Panc1 (cell line): Measurements from ENCODE around the gene DDX18. TPM values are rescaled to one million over a fixed set of nuclear protein-coding genes. Genes with fewer than 3 reads are reported as not detected.

Source experiments
- ATAC-seq: fragments of 200-7000 bp; cut with Tn5 transposase; 2 replicates; pipeline ENCODE4 v1.9.1; 2020; ENCODE audit warnings: mild to moderate bottlenecking, moderate library complexity
- BruUV-seq: library from RNA; stranded (reverse); fragments of 400-500 nt; replicated peaks from 2 replicates; lab custom pipeline; 2021; lab: Mats Ljungman, UMichigan
- CTCF ChIA-PET: fragments of 300-600 bp; sonication (Branson Sonifier 250); formaldehyde crosslinking; loops from one replicate; lab custom pipeline; 2022; ENCODE audit warnings: antibody characterized with exemption; lab: Charles Lee
- POLR2A ChIA-PET: fragments of 300-600 bp; sonication (Branson Sonifier 250); formaldehyde crosslinking; loops from one replicate; lab custom pipeline; 2022; ENCODE audit warnings: antibody characterized with exemption; lab: Charles Lee
- DNase-seq: peaks from one replicate; pipeline ENCODE4 v3.0.0-alpha.2; 2010; ENCODE audit warnings: low read depth, low spot score
- H3K27ac ChIP-seq: 2 replicates; pipeline ENCODE4 v1.5.1; 2011; ENCODE audit warnings: mild to moderate bottlenecking, low read length, inconsistent platforms
- H3K27me3 ChIP-seq: fragments of 200-500 bp; sonication (Bioruptor generic); 2 replicates; pipeline ENCODE4 v1.6.0; 2014; ENCODE audit warnings: low read length, inconsistent platforms; ENCODE audit not compliant: control insufficient read depth, insufficient read depth
- H3K36me3 ChIP-seq: fragments of 200-500 bp; sonication (Bioruptor generic); 2 replicates; pipeline ENCODE4 v1.5.1; 2014; ENCODE audit warnings: inconsistent platforms, mild to moderate bottlenecking, low read length, moderate library complexity; ENCODE audit not compliant: control insufficient read depth, insufficient read depth
- H3K4me1 ChIP-seq: 2 replicates; pipeline ENCODE4 v1.5.1; 2011; ENCODE audit warnings: inconsistent platforms, mild to moderate bottlenecking, low read length, moderate library complexity; ENCODE audit not compliant: control insufficient read depth, insufficient read depth
- H3K4me3 ChIP-seq, 2 experiments: 2 replicates each; pipeline ENCODE4 v1.5.1; 2011 to 2012; ENCODE audit warnings: low read depth in 2 of 2, low read length in 2 of 2, mild to moderate bottlenecking in 2 of 2, inconsistent platforms in 1 of 2, moderate library complexity in 1 of 2
- H3K9me3 ChIP-seq: fragments of 200-500 bp; sonication (Bioruptor generic); 2 replicates; pipeline ENCODE4 v1.5.1; 2014; ENCODE audit warnings: low read depth, mild to moderate bottlenecking, inconsistent platforms, low read length, moderate library complexity; ENCODE audit not compliant: control insufficient read depth, insufficient read depth
- POLR2AphosphoS5 ChIP-seq: IDR thresholded peaks from 2 replicates; pipeline ENCODE4 v1.6.1; 2012; ENCODE audit warnings: mild to moderate bottlenecking, low read depth, low read length, moderate library complexity
- SIN3A ChIP-seq: IDR thresholded peaks from 2 replicates; pipeline ENCODE4 v1.6.1; 2012; ENCODE audit warnings: low read depth, mild to moderate bottlenecking, low read length, moderate library complexity, borderline replicate concordance; ENCODE audit not compliant: insufficient read depth
- TCF7L2 ChIP-seq: IDR thresholded peaks from 2 replicates; pipeline ENCODE4 v1.6.1; 2011; ENCODE audit warnings: mild to moderate bottlenecking, low read depth, low read length, inconsistent platforms
- in situ Hi-C: cut with HindIII; loops from 2 replicates; pipeline ENCODE4 v1.10.0; 2016; ENCODE audit warnings: low sequenced_read_pairs, low pct_unique_long_range_greater_than_20kb
- intact Hi-C: fragments of 100-400 bp; cut with micrococcal nuclease; formaldehyde crosslinking; loops from one replicate; pipeline ENCODE4 v1.10.0; 2022; ENCODE audit not compliant: unreplicated experiment
- total RNA-seq: library from RNA; stranded (reverse); gene quantifications from one replicate; pipeline ENCODE4 v1.2.1, GENCODE V29; 2021; ENCODE audit not compliant: unreplicated experiment
- TF ChIP-seq, protein P1 (sequence below): fragments of 450-650 bp; IDR thresholded peaks from 2 replicates; pipeline ENCODE4 v1.5.1; 2017; ENCODE audit warnings: mild to moderate bottlenecking
- TF ChIP-seq, protein P2 (sequence below), 2 experiments: IDR thresholded peaks; 2 replicates each; pipeline ENCODE4 v1.6.1; 2011 to 2012; ENCODE audit warnings: low read depth in 2 of 2, control low read depth in 1 of 2, low read length in 1 of 2, mild to moderate bottlenecking in 1 of 2, moderate library complexity in 1 of 2; ENCODE audit not compliant: insufficient read depth in 1 of 2

DDX18 gene
- total RNA-seq, 1 experiment from 2014 or later = 82.0 TPM

DNA sequence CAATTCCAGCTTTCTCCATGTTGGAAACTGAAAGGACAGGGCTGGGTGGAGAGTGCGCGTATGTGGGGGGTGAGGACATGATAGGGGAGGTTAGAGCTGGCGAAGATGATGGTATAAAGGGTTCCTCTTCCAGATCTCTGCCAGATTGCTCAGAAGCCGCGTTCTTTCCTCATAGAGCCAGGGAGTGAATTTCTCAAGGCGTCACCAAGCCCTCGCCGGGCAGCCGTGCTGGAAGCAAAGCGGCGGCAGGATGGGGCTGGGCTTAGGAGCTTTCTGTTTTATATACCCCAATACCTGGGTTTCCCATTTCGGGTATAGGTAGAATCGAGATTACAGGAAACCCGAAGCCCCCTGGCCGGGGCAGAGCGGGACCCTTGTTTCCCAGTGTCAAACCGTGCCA is 43.8 kb downstream of the DDX18 start:
- Histone ChIP-seq H3K27me3 (no peaks in the 10 kb centered on the region), H3K36me3 (no peaks in the 10 kb centered on the region), H3K9me3 (no peaks in the 10 kb centered on the region), H3K4me1 (peaks cover 10% of the 10 kb centered on the region), H3K4me3 (no peak overlapping the region), H3K27ac (no peak overlapping the region)
- TF ChIP-seq, protein P1, sequence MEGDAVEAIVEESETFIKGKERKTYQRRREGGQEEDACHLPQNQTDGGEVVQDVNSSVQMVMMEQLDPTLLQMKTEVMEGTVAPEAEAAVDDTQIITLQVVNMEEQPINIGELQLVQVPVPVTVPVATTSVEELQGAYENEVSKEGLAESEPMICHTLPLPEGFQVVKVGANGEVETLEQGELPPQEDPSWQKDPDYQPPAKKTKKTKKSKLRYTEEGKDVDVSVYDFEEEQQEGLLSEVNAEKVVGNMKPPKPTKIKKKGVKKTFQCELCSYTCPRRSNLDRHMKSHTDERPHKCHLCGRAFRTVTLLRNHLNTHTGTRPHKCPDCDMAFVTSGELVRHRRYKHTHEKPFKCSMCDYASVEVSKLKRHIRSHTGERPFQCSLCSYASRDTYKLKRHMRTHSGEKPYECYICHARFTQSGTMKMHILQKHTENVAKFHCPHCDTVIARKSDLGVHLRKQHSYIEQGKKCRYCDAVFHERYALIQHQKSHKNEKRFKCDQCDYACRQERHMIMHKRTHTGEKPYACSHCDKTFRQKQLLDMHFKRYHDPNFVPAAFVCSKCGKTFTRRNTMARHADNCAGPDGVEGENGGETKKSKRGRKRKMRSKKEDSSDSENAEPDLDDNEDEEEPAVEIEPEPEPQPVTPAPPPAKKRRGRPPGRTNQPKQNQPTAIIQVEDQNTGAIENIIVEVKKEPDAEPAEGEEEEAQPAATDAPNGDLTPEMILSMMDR = no peak
- TF ChIP-seq TCF7L2 (no peak), SIN3A (no peak), POLR2AphosphoS5 (no peak)
- TF ChIP-seq, protein P2, sequence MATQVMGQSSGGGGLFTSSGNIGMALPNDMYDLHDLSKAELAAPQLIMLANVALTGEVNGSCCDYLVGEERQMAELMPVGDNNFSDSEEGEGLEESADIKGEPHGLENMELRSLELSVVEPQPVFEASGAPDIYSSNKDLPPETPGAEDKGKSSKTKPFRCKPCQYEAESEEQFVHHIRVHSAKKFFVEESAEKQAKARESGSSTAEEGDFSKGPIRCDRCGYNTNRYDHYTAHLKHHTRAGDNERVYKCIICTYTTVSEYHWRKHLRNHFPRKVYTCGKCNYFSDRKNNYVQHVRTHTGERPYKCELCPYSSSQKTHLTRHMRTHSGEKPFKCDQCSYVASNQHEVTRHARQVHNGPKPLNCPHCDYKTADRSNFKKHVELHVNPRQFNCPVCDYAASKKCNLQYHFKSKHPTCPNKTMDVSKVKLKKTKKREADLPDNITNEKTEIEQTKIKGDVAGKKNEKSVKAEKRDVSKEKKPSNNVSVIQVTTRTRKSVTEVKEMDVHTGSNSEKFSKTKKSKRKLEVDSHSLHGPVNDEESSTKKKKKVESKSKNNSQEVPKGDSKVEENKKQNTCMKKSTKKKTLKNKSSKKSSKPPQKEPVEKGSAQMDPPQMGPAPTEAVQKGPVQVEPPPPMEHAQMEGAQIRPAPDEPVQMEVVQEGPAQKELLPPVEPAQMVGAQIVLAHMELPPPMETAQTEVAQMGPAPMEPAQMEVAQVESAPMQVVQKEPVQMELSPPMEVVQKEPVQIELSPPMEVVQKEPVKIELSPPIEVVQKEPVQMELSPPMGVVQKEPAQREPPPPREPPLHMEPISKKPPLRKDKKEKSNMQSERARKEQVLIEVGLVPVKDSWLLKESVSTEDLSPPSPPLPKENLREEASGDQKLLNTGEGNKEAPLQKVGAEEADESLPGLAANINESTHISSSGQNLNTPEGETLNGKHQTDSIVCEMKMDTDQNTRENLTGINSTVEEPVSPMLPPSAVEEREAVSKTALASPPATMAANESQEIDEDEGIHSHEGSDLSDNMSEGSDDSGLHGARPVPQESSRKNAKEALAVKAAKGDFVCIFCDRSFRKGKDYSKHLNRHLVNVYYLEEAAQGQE (IDR thresholded peaks at IDR 0.05; ENCODE audit: insufficient read depth in 1 of 2, low read depth in 2 of 2, low read length in 1 of 2) = no peak
- no peak for ATAC-seq
- no peak for DNase-seq
- BruUV-seq = no TSS peak
- intact Hi-C loops (no loop called here), in situ Hi-C loops (no loop called here)
- CTCF ChIA-PET = no interaction called here
- POLR2A ChIA-PET = no interaction called here

- in situ Hi-C loops = no loop called here
These were observed 44.5 kb downstream of the DDX18 start for GRCh38 chr2:117858892-117859531.

More at GRCh38 chr2:117858892-117859531, 44.5 kb downstream of the DDX18 start:
- TF ChIP-seq POLR2AphosphoS5 (no peak), SIN3A (no peak), TCF7L2 (no peak)
- TF ChIP-seq, protein P2 (IDR thresholded peaks at IDR 0.05; ENCODE audit: insufficient read depth in 1 of 2, low read depth in 2 of 2, low read length in 1 of 2) = no peak
- Histone ChIP-seq H3K4me1 (peaks cover 10% of the 10 kb centered on the region), H3K9me3 (no peaks in the 10 kb centered on the region), H3K27ac (no peak overlapping the region), H3K4me3 (no peak overlapping the region), H3K36me3 (no peaks in the 10 kb centered on the region), H3K27me3 (no peaks in the 10 kb centered on the region)
- intact Hi-C loops = no loop called here
- DNase-seq = no peak
- BruUV-seq = no TSS peak
- ChIA-PET POLR2A (no interaction called here), CTCF (no interaction called here)
- ATAC-seq = no peak
